Activated T-helper 1 cell treated with anti-CD3 and anti-CD28 coated beads, Interleukin-12 subunit alpha, Interleukin-12 subunit beta, Interleukin-2, Interleukin-4 antibody, amounts not matched to agents 30 ng/mL and 10 ng/mL and 1 ng/mL, durations not matched to agents 14 hours and 24 hours and 36 hours (primary cell): ENCODE results near the gene SUMO3. TPM values are rescaled to one million over a fixed set of nuclear protein-coding genes. Genes with fewer than 3 reads are reported as not detected.

Experiments
- DNase-seq: peaks from one replicate; pipeline ENCODE4 v3.0.0; 2021; ENCODE audit warnings: low spot score
- H3K27ac Mint-ChIP-seq: one replicate; pipeline ENCODE4 v1.8.0; 2021; ENCODE audit warnings: mild to moderate bottlenecking, mixed read lengths
- H3K27me3 Mint-ChIP-seq: one replicate; pipeline ENCODE4 v1.8.0; 2022; ENCODE audit warnings: mild to moderate bottlenecking, moderate library complexity, mixed read lengths; ENCODE audit not compliant: insufficient read depth
- H3K36me3 Mint-ChIP-seq: one replicate; pipeline ENCODE4 v1.8.0; 2021; ENCODE audit warnings: low read depth, mixed read lengths
- H3K4me1 Mint-ChIP-seq: one replicate; pipeline ENCODE4 v1.8.0; 2021; ENCODE audit warnings: low read depth, mixed read lengths
- H3K4me3 Mint-ChIP-seq: one replicate; pipeline ENCODE4 v1.8.0; 2021; ENCODE audit warnings: mild to moderate bottlenecking, moderate library complexity, mixed read lengths
- H3K9me3 Mint-ChIP-seq: one replicate; pipeline ENCODE4 v1.8.0; 2021; ENCODE audit warnings: mixed read lengths
- intact Hi-C: fragments of 100-400 bp; cut with micrococcal nuclease; formaldehyde crosslinking; loops from one replicate; pipeline ENCODE4 v1.15.1; 2024
- total RNA-seq: library from RNA; stranded (reverse); gene quantifications from 2 replicates; pipeline ENCODE4 v1.2.3, GENCODE V29; 2022

Gene SUMO3
- total RNA-seq, 1 donor from 2014 or later = 86.9 TPM

DNA sequence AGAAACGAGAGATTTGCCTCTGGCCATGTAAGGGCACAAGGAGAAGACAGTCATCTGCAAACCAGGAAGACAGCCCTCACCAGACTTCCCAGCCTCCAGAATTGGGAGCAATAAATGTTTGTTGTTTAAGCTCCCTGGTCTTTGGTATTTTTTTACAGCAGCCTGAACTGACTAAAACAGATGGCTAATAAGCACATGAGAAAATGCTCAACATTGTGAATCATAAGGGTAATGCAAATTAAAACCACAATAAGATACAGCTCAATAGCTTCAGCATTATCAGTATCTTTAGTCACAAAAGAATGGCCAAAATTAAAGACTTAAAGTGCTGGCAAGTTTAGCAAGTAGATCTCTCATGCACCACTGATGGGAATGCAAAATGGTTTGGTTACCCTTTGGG lies 28.0 kb downstream of the SUMO3 start:
- H3K4me3 Mint-ChIP-seq = no peak overlapping the region
- no peak for DNase-seq
- peaks cover 37% of the 10 kb centered on the region for H3K36me3 Mint-ChIP-seq
- peaks cover 29% of the 10 kb centered on the region for H3K4me1 Mint-ChIP-seq
- intact Hi-C loops = loop anchor here (5.0 kb wide), 1 partner anchor 48 kb away; no protein-coding TSS in a partner anchor
- no peak overlapping the region for H3K27ac Mint-ChIP-seq
- H3K27me3 Mint-ChIP-seq = no peaks in the 10 kb centered on the region
- H3K9me3 Mint-ChIP-seq = no peaks in the 10 kb centered on the region

DNA sequence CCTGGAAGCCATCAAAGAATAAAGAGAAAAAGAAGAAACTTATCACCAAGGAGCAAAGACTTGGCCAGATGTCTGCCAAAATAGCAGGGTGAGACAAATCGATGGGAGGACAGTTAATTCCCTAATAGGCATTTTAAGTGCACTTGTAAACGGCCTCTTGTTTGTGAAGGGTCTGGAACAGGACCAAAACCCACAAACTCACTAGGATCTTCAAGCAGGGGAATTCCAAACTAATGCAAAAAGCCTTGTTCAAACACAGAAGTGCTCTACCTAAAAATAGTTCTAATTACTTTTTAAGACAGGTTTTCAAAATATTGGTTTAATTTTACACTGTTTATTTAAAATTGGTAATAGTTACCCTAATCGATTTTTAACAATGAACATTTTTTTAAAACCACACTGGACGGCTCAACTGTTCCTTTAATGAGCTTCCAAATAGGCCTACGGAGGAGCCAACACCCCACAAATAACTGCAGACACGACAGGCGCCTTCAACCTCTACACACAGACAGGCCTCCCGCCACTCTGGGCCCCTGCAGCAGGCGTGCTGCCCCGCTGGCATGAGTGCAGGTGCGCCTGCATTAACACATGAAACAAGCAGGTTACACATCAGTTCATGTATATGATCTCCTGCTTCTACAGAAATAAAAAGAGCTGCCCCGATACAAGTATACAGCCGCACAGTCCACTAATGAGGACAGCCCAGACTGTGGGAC lies 32.1 kb downstream of the SUMO3 start:
- H3K27ac Mint-ChIP-seq = peak overlapping the region; percentile 22
- peaks cover 35% of the 10 kb centered on the region for H3K36me3 Mint-ChIP-seq
- H3K9me3 Mint-ChIP-seq = no peaks in the 10 kb centered on the region

GRCh38 chr21:44784810-44785209 lies 33.1 kb downstream of the SUMO3 start:
- intact Hi-C loops = no loop called here
- Mint-ChIP-seq H3K36me3 (peaks cover 26% of the 10 kb centered on the region), H3K27me3 (no peaks in the 10 kb centered on the region), H3K4me1 (peaks cover 8% of the 10 kb centered on the region), H3K9me3 (no peaks in the 10 kb centered on the region), H3K4me3 (no peak overlapping the region), H3K27ac (no peak overlapping the region)
- no peak for DNase-seq

More for the DNA sequence above, 32.1 kb downstream of the SUMO3 start:
- intact Hi-C loops = no loop called here
- Mint-ChIP-seq H3K4me1 (peaks cover 18% of the 10 kb centered on the region), H3K4me3 (no peak overlapping the region), H3K27me3 (no peaks in the 10 kb centered on the region)
- DNase-seq = no peak

- H3K27ac Mint-ChIP-seq = no peak overlapping the region
- intact Hi-C loops = no loop called here
- H3K4me1 Mint-ChIP-seq = peaks cover 5% of the 10 kb centered on the region
- H3K4me3 Mint-ChIP-seq = no peak overlapping the region
- DNase-seq = no peak
- H3K9me3 Mint-ChIP-seq = no peaks in the 10 kb centered on the region
- H3K27me3 Mint-ChIP-seq = no peaks in the 10 kb centered on the region
- H3K36me3 Mint-ChIP-seq = peaks cover 23% of the 10 kb centered on the region
Measured at GRCh38 chr21:44783020-44783696, 34.7 kb downstream of the SUMO3 start.

DNA sequence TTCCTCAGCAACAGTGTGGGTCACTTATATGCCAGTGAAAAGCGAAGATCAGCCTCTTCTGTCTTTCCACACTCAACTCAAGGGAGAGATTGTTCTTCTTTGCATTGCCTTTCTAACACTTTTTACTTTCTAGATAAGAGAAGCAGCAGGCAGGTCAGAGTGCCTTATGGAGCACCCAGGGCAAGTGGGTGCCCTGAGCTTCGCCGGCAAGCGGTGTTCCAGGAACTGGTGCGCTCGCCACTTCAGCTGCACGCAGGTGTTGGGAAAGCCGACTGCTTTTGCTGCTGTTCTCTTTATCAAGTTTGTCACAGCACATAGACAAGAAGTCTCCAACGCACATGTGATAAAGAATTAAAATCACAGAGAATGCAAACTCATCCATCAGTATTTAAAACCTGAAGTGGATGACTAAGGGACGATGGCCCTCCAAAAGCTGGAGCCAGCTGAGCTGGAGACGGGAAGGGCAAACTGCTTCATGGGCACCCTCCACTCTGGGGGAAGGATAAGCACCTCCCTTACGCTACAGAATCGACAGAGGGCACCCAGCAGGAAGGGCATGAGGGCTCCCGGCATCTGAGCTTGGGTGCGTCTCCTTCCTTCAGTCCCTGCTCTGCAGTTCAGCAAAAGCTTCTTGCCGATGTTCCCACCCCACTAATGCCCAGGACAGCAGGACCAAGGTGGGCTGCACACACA lies 36.9 kb downstream of the SUMO3 start:
- H3K27ac Mint-ChIP-seq = no peak overlapping the region
- H3K27me3 Mint-ChIP-seq = no peaks in the 10 kb centered on the region
- peaks cover 29% of the 10 kb centered on the region for H3K36me3 Mint-ChIP-seq
- no peak for DNase-seq
- H3K4me1 Mint-ChIP-seq = peaks cover 10% of the 10 kb centered on the region
- intact Hi-C loops = no loop called here
- H3K4me3 Mint-ChIP-seq = no peak overlapping the region
- no peaks in the 10 kb centered on the region for H3K9me3 Mint-ChIP-seq

- H3K4me3 Mint-ChIP-seq = no peak overlapping the region
- no peak for DNase-seq
- H3K27ac Mint-ChIP-seq = no peak overlapping the region
- intact Hi-C loops = no loop called here
- H3K27me3 Mint-ChIP-seq = no peaks in the 10 kb centered on the region
- peaks cover 28% of the 10 kb centered on the region for H3K36me3 Mint-ChIP-seq
- H3K4me1 Mint-ChIP-seq = peaks cover 10% of the 10 kb centered on the region
- H3K9me3 Mint-ChIP-seq = no peaks in the 10 kb centered on the region
Measured at GRCh38 chr21:44780137-44780502, 37.7 kb downstream of the SUMO3 start.

DNA sequence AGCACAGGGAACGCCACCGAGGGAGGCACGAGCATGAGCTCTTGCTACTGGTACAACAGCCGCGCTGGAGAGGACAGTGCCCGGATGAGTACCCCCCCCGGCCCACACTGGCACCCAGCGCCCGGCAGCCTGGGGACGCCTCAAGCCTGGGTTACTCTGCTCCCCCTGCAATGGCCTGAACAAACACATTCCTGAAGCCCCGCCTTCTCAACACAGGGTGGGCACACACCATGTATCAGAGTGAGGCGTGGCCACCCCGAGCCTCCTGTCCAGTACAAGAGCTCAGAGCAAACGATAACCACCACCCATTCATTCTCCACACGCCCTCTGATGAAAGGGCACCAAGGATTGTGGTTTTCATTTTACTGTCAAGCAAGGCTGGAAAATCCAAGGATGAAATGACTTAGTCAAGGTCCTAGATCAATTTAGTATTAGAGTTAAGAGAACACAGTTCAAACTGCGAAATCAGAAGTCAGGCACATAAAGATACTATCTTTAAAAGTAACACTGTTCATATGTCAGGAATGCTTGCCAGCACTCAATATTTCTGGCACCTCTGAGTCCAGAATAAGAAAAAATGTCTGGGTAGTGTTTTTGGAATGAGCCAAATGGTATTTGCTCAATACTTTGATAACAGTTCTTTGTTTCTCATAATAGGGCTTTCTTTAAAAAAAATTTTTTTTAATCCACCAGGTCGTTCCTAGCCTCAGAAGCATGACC lies 38.3 kb downstream of the SUMO3 start:
- Mint-ChIP-seq H3K27me3 (no peaks in the 10 kb centered on the region), H3K9me3 (no peaks in the 10 kb centered on the region), H3K36me3 (peaks cover 33% of the 10 kb centered on the region), H3K27ac (no peak overlapping the region), H3K4me3 (no peak overlapping the region), H3K4me1 (peaks cover 10% of the 10 kb centered on the region)
- intact Hi-C loops = no loop called here
- DNase-seq = no peak

- H3K36me3 Mint-ChIP-seq = peaks cover 35% of the 10 kb centered on the region
- H3K4me3 Mint-ChIP-seq = no peak overlapping the region
Measured at GRCh38 chr21:44778983-44779382, 38.9 kb downstream of the SUMO3 start.

DNA sequence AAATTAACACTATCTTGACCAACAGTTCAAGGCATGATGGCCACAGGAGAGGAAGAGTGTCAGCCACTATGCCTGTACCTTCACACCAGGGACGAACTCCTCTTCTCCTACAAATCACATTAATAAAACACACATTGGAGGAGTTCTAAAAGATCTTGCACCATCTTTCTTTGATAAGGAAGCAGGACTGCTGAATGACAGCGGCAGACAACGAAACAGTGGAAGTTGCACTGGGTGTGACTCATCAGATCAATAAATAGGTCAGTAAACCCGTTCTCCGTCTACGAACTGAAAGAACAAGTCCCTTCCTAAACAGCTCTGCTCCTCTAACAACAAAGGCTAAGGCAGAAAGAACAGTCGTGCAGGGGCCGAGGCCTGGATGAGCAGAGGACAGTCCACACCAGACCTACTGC lies 39.4 kb downstream of the SUMO3 start:
- intact Hi-C loops = no loop called here
- no peaks in the 10 kb centered on the region for H3K27me3 Mint-ChIP-seq
- DNase-seq = no peak
- H3K4me3 Mint-ChIP-seq = no peak overlapping the region
- H3K9me3 Mint-ChIP-seq = no peaks in the 10 kb centered on the region
- H3K36me3 Mint-ChIP-seq = peaks cover 35% of the 10 kb centered on the region
- no peak overlapping the region for H3K27ac Mint-ChIP-seq
- peaks cover 10% of the 10 kb centered on the region for H3K4me1 Mint-ChIP-seq

More at GRCh38 chr21:44778983-44779382, 38.9 kb downstream of the SUMO3 start:
- intact Hi-C loops = no loop called here
- no peaks in the 10 kb centered on the region for H3K9me3 Mint-ChIP-seq
- DNase-seq = no peak
- no peak overlapping the region for H3K27ac Mint-ChIP-seq
- no peaks in the 10 kb centered on the region for H3K27me3 Mint-ChIP-seq
- H3K4me1 Mint-ChIP-seq = peaks cover 10% of the 10 kb centered on the region

GRCh38 chr21:44778094-44778493 lies 39.8 kb downstream of the SUMO3 start:
- Mint-ChIP-seq H3K9me3 (no peaks in the 10 kb centered on the region), H3K36me3 (peaks cover 37% of the 10 kb centered on the region), H3K27ac (no peak overlapping the region), H3K4me3 (no peak overlapping the region), H3K27me3 (no peaks in the 10 kb centered on the region), H3K4me1 (peaks cover 6% of the 10 kb centered on the region)
- DNase-seq = no peak
- intact Hi-C loops = no loop called here

- intact Hi-C loops = no loop called here
- H3K27ac Mint-ChIP-seq = no peak overlapping the region
- DNase-seq = no peak
- peaks cover 6% of the 10 kb centered on the region for H3K4me1 Mint-ChIP-seq
- peaks cover 45% of the 10 kb centered on the region for H3K36me3 Mint-ChIP-seq
- H3K9me3 Mint-ChIP-seq = no peaks in the 10 kb centered on the region
- H3K27me3 Mint-ChIP-seq = no peaks in the 10 kb centered on the region
- no peak overlapping the region for H3K4me3 Mint-ChIP-seq
Measured at GRCh38 chr21:44774972-44775371, 42.9 kb downstream of the SUMO3 start.

DNA sequence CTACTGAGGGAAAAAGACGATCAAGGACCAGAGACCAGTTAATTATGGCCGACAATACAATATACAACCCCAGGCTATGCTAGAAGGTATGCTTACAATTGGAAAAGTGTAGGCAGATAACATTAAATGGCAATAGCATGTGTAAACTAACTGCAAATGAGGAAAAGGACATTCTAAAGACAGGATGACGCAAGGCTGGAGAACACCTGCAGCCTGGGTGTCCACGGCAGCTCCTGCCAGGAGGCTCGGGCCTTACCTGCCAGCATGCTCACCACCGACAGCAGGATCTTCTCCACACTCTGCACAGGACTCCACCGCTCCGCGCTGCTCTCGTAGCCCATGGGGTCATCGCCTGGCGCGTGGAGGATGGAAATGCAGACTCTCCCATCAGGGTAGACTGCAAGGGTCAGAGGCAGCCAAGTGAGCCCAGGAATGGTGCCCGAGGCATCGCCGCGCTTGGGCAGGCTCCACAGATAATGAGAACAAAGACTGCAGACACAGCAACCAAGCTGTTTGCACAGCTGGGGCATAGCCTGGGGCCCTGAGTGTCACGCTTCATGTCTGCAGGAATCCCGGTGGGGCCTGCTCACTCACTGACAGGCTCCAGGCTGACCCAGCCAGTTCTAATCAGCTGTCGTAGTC lies 44.5 kb downstream of the SUMO3 start:
- intact Hi-C loops = no loop called here
- Mint-ChIP-seq H3K27ac (no peak overlapping the region), H3K4me1 (peaks cover 6% of the 10 kb centered on the region), H3K9me3 (no peaks in the 10 kb centered on the region), H3K27me3 (no peaks in the 10 kb centered on the region), H3K36me3 (peaks cover 52% of the 10 kb centered on the region), H3K4me3 (no peak overlapping the region)
- DNase-seq = no peak
